DND-41 (cell line): ENCODE data around the gene ZPR1.

Source experiments
- ATAC-seq: fragments of 200-7000 bp; cut with Tn5 transposase; 3 replicates; pipeline ENCODE4 v1.9.1; 2021; ENCODE audit warnings: low read depth; ENCODE audit not compliant: insufficient read depth
- DNase-seq: peaks from one replicate; pipeline ENCODE4 v3.0.0-alpha.2; 2020
- H2AFZ ChIP-seq: 2 replicates; pipeline ENCODE4 v1.6.0; 2012; ENCODE audit warnings: low read depth, low read length
- H3K27ac ChIP-seq: 2 replicates; pipeline ENCODE4 v1.5.1; 2012; ENCODE audit warnings: low read length, inconsistent platforms
- H3K27me3 ChIP-seq: fragments of 200-600 bp; sonication (generic); 2 replicates; pipeline ENCODE4 v1.6.0; 2012; ENCODE audit warnings: low read length, mild to moderate bottlenecking, inconsistent platforms; ENCODE audit not compliant: insufficient read depth, poor library complexity
- H3K36me3 ChIP-seq: 2 replicates; pipeline ENCODE4 v1.5.1; 2012; ENCODE audit warnings: low read length, inconsistent platforms; ENCODE audit not compliant: insufficient read depth
- H3K4me1 ChIP-seq: 2 replicates; pipeline ENCODE4 v1.5.1; 2012; ENCODE audit warnings: mild to moderate bottlenecking, low read length; ENCODE audit not compliant: insufficient read depth
- H3K4me2 ChIP-seq: 2 replicates; pipeline ENCODE4 v1.6.0; 2012; ENCODE audit warnings: mild to moderate bottlenecking, moderate library complexity, low read length, inconsistent platforms; ENCODE audit not compliant: insufficient read depth
- H3K4me3 ChIP-seq, 2 experiments: fragments of 200-600 bp in 1 of 2; shearing (Covaris generic) in 1 of 2; 2 replicates each; pipeline ENCODE4 v1.5.1; 2012 to 2016; ENCODE audit warnings: inconsistent platforms in 2 of 2, low read length in 2 of 2, mild to moderate bottlenecking in 2 of 2, low read depth in 1 of 2, moderate library complexity in 1 of 2
- H3K79me2 ChIP-seq: 2 replicates; pipeline ENCODE4 v1.6.0; 2012; ENCODE audit warnings: low read length, inconsistent platforms; ENCODE audit not compliant: insufficient read depth
- H3K9ac ChIP-seq: 2 replicates; pipeline ENCODE4 v1.6.0; 2012; ENCODE audit warnings: low read depth, mild to moderate bottlenecking, inconsistent platforms, low read length, moderate library complexity
- H3K9me3 ChIP-seq: 2 replicates; pipeline ENCODE4 v1.5.1; 2012; ENCODE audit warnings: low read length, moderate library complexity, mild to moderate bottlenecking, inconsistent platforms; ENCODE audit not compliant: insufficient read depth, severe bottlenecking
- H4K20me1 ChIP-seq: 2 replicates; pipeline ENCODE4 v1.6.0; 2012; ENCODE audit warnings: low read length; ENCODE audit not compliant: insufficient read depth
- CTCF ChIP-seq: IDR thresholded peaks from 2 replicates; pipeline ENCODE4 v1.5.1; 2012; ENCODE audit warnings: borderline replicate concordance, low read length, moderate library complexity, mild to moderate bottlenecking; ENCODE audit not compliant: poor library complexity, severe bottlenecking; ENCODE audit errors: extremely low read depth
- EZH2 ChIP-seq: IDR thresholded peaks from 3 replicates; pipeline ENCODE4 v1.6.1; 2012; ENCODE audit warnings: borderline replicate concordance, low read depth, mild to moderate bottlenecking, moderate library complexity, low read length, inconsistent platforms; ENCODE audit not compliant: severe bottlenecking

Gene ZPR1

DNA sequence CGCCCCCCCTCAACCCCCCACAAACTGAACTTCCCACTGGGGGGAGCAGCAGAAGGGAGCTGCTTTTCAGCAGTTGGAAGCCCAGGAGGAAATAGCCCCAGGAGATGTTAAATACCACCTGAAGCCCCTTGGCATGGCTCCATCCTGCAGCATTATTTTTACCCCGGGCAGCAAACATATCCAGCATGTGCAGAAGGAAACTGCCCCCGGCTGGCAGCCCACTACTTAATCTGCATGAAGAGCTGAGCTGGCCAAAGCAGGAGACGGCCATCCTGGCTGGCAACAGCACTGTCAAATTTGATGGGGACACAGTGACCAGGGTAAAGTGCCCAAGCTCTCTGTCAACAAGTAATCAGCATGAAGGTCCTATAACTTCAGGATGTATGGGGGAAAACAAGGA is 47.1 kb downstream of the ZPR1 start:
- no peak for ATAC-seq
- no peak for DNase-seq
- no peaks in the 10 kb centered on the region for H3K27me3 ChIP-seq
- H4K20me1 ChIP-seq, result no peaks in the 10 kb centered on the region
- H2AFZ ChIP-seq, result no peak overlapping the region
- H3K79me2 ChIP-seq, result no peaks in the 10 kb centered on the region
- no peaks in the 10 kb centered on the region for H3K9me3 ChIP-seq
- TF ChIP-seq EZH2 (no peak), CTCF (no peak)
- no peak overlapping the region for H3K4me3 ChIP-seq
- H3K9ac ChIP-seq, result no peak overlapping the region
- H3K4me2 ChIP-seq, result no peak overlapping the region
- H3K36me3 ChIP-seq, result no peaks in the 10 kb centered on the region
- H3K4me1 ChIP-seq, result no peaks in the 10 kb centered on the region
- H3K27ac ChIP-seq, result no peak overlapping the region

DNA sequence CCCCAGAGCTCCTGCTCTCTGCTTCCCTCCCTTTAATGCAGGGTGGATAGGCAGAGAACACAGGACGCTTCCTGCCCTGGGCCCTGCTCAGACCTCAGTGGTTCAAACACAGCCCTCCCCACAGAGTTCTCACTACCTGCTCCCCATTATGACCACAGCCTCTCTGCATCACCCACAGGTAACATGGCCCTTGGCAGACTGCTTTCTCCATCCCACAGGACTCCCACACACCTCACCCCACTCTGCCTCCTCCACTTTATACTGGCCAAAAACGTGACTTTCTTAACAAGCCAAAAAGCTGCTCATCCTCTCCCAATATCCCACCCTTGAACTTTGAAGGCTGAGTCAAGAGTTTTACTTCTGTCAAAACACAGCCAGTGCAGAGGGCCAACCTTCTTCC is 48.8 kb downstream of the ZPR1 start:
- Histone ChIP-seq H3K36me3 (no peaks in the 10 kb centered on the region), H3K27ac (no peak overlapping the region), H3K4me2 (no peak overlapping the region), H3K9me3 (no peaks in the 10 kb centered on the region), H3K27me3 (no peaks in the 10 kb centered on the region), H3K9ac (no peak overlapping the region), H4K20me1 (no peaks in the 10 kb centered on the region), H3K79me2 (no peaks in the 10 kb centered on the region), H2AFZ (no peak overlapping the region), H3K4me1 (no peaks in the 10 kb centered on the region), H3K4me3 (no peak overlapping the region)
- ATAC-seq (no peak), DNase-seq (no peak)
- TF ChIP-seq CTCF (no peak), EZH2 (no peak)

GRCh38 chr11:116736763-116737162 is 51.1 kb downstream of the ZPR1 start:
- H3K27me3 ChIP-seq, result no peaks in the 10 kb centered on the region
- no peaks in the 10 kb centered on the region for H3K79me2 ChIP-seq
- no peak overlapping the region for H3K4me3 ChIP-seq
- no peak overlapping the region for H3K27ac ChIP-seq
- TF ChIP-seq CTCF (no peak), EZH2 (no peak)
- no peak overlapping the region for H2AFZ ChIP-seq
- no peaks in the 10 kb centered on the region for H3K9me3 ChIP-seq
- ATAC-seq, result 0 out of 3 replicates have a peak, but pooled peaks have one; percentile 33
- H4K20me1 ChIP-seq, result no peaks in the 10 kb centered on the region
- H3K4me1 ChIP-seq, result no peaks in the 10 kb centered on the region
- DNase-seq, result no peak
- no peaks in the 10 kb centered on the region for H3K36me3 ChIP-seq
- no peak overlapping the region for H3K4me2 ChIP-seq
- H3K9ac ChIP-seq, result no peak overlapping the region

DNA sequence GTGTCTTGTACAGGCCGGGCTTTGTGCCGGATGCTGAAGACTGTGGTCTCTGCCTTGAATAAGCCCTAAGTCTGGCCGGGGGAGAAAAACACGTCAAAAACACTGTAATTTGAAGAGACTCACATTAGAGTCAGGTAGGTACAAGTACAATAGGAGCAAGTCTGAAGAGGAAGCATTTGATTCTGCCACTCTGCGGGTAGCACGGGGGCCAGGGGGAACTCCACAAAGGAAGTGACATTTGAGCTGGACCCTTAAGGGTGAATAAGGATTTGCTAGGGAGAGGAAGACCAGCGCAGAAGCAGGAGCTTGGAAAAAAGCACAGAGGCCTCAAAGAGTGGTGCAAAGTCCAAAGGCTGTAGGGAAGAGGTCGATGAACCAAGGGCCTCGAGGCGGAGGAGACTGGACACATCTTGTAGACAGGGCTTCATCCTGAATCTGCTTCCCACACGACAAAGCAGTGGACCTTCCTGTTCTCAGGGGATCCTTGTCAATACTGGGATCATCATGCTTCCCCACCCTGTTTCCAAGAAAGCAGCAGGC is 53.8 kb downstream of the ZPR1 start:
- Histone ChIP-seq H3K27me3 (peaks cover 2% of the 10 kb centered on the region), H3K9ac (no peak overlapping the region), H2AFZ (no peak overlapping the region), H3K4me1 (no peaks in the 10 kb centered on the region), H3K27ac (no peak overlapping the region), H3K9me3 (no peaks in the 10 kb centered on the region), H4K20me1 (no peaks in the 10 kb centered on the region), H3K4me2 (no peak overlapping the region), H3K36me3 (no peaks in the 10 kb centered on the region), H3K79me2 (no peaks in the 10 kb centered on the region), H3K4me3 (no peak overlapping the region)
- DNase-seq, result no peak
- TF ChIP-seq EZH2 (no peak), CTCF (no peak)
- no peak for ATAC-seq
